ENCODE measurements around the gene SGSM2.

- no peak for TF ChIP-seq POLR2A (IDR thresholded peaks at IDR 0.05)
- no peak for TF ChIP-seq CTCF (IDR thresholded peaks at IDR 0.05)
These were observed 82.9 kb downstream of the SGSM2 start for GRCh38 chr17:2420176-2420575.

Measured in lower leg skin (tissue), 3 donors.